Neuronal stem cell (in vitro differentiated cells): Measurements from ENCODE around the gene MEGF11.

Experiments
- DNase-seq: peaks from one replicate; pipeline ENCODE4 v3.0.0-alpha.2; 2013; ENCODE audit warnings: low spot score
- H2AFZ ChIP-seq: one replicate; pipeline ENCODE4 v1.6.1; 2013; ENCODE audit warnings: mild to moderate bottlenecking, low read length, inconsistent platforms
- H2AK5ac ChIP-seq: 2 replicates; pipeline ENCODE4 v1.6.1; 2013; ENCODE audit warnings: low read depth, mild to moderate bottlenecking, inconsistent platforms, low read length, moderate library complexity, mixed read lengths
- H2BK120ac ChIP-seq: 2 replicates; pipeline ENCODE4 v1.6.1; 2013; ENCODE audit warnings: low read depth, mild to moderate bottlenecking, inconsistent platforms, low read length, moderate library complexity, mixed read lengths
- H2BK12ac ChIP-seq: one replicate; pipeline ENCODE4 v1.6.1; 2013; ENCODE audit warnings: low read length, inconsistent platforms
- H2BK15ac ChIP-seq: 2 replicates; pipeline ENCODE4 v1.6.1; 2013; ENCODE audit warnings: mild to moderate bottlenecking, low read length, inconsistent platforms, mixed read lengths
- H2BK5ac ChIP-seq: one replicate; pipeline ENCODE4 v1.6.1; 2013; ENCODE audit warnings: inconsistent platforms, mild to moderate bottlenecking, low read length, moderate library complexity
- H3K14ac ChIP-seq: one replicate; pipeline ENCODE4 v1.6.1; 2013; ENCODE audit warnings: low read length, inconsistent platforms
- H3K18ac ChIP-seq: 2 replicates; pipeline ENCODE4 v1.6.1; 2013; ENCODE audit warnings: low read length, inconsistent platforms
- H3K23ac ChIP-seq: 2 replicates; pipeline ENCODE4 v1.6.1; 2013; ENCODE audit warnings: low read depth, mild to moderate bottlenecking, mixed read lengths, low read length, inconsistent platforms; ENCODE audit not compliant: poor library complexity
- H3K27ac ChIP-seq: replicated peaks from 3 replicates; pipeline ENCODE4 v1.5.1; 2013; ENCODE audit warnings: low read length, inconsistent platforms
- H3K27me3 ChIP-seq, 3 experiments: 2 replicates each; pipeline ENCODE4 v1.6.1; 2013; ENCODE audit warnings: low read length in 3 of 3, mild to moderate bottlenecking in 2 of 3, inconsistent platforms in 1 of 3, low read depth in 1 of 3, mixed read lengths in 1 of 3, moderate library complexity in 1 of 3; ENCODE audit not compliant: control insufficient read depth in 3 of 3, insufficient read depth in 3 of 3
- H3K36me3 ChIP-seq, 2 donors: replicated peaks in 1 of 2; 2 replicates each; pipeline ENCODE4 v1.6.1; 2013; ENCODE audit warnings: low read length in 2 of 2; ENCODE audit not compliant: control insufficient read depth in 2 of 2, insufficient read depth in 2 of 2
- H3K4ac ChIP-seq: 2 replicates; pipeline ENCODE4 v1.6.1; 2013; ENCODE audit warnings: inconsistent platforms, mild to moderate bottlenecking, low read length, moderate library complexity
- H3K4me1 ChIP-seq, 2 donors: 1 replicate in 1 of 2; 2 replicates in 1 of 2; pipeline ENCODE4 v1.6.1; 2013; ENCODE audit warnings: low read length in 2 of 2, low read depth in 1 of 2; ENCODE audit not compliant: control insufficient read depth in 2 of 2, insufficient read depth in 1 of 2
- H3K4me2 ChIP-seq: one replicate; pipeline ENCODE4 v1.6.1; 2013; ENCODE audit warnings: mild to moderate bottlenecking, low read length, inconsistent platforms; ENCODE audit not compliant: insufficient read depth, poor library complexity, severe bottlenecking
- H3K4me3 ChIP-seq, 2 donors: 2 replicates each; pipeline ENCODE4 v1.5.1; 2013; ENCODE audit warnings: low read length in 2 of 2, mild to moderate bottlenecking in 2 of 2, inconsistent platforms in 1 of 2, moderate library complexity in 1 of 2
- H3K79me1 ChIP-seq: one replicate; pipeline ENCODE4 v1.6.1; 2013; ENCODE audit warnings: low read depth, mild to moderate bottlenecking, inconsistent platforms, low read length, moderate library complexity
- H3K9ac ChIP-seq: one replicate; pipeline ENCODE4 v1.6.1; 2013; ENCODE audit warnings: mild to moderate bottlenecking, low read depth, low read length, inconsistent platforms; ENCODE audit not compliant: poor library complexity
- H3K9me3 ChIP-seq, 2 donors: replicated peaks in 1 of 2; 2 replicates each; pipeline versions ENCODE3 to v1.6.1; 2013; ENCODE audit warnings: low read length in 2 of 2, mild to moderate bottlenecking in 2 of 2, inconsistent platforms in 1 of 2, low read depth in 1 of 2, mixed read lengths in 1 of 2, moderate library complexity in 1 of 2; ENCODE audit not compliant: control insufficient read depth in 2 of 2, insufficient read depth in 1 of 2
- H4K8ac ChIP-seq: one replicate; pipeline ENCODE4 v1.6.1; 2013; ENCODE audit warnings: low read depth, mild to moderate bottlenecking, inconsistent platforms, low read length, moderate library complexity
- H4K91ac ChIP-seq: one replicate; pipeline ENCODE4 v1.6.1; 2013; ENCODE audit warnings: low read length, low read depth, mild to moderate bottlenecking, inconsistent platforms; ENCODE audit not compliant: poor library complexity
- WGBS, 2 donors: extraction: QIAGEN DNeasy Blood & Tissue Kit; methylation state at CpG; one replicate each; pipeline ENCODE4 v1.1.7; 2013; ENCODE audit warnings: missing lambda C conversion rate in 2 of 2, mixed read lengths in 1 of 2; ENCODE audit not compliant: insufficient read length in 2 of 2, insufficient replicate concordance in 1 of 2; ENCODE audit errors: extremely low coverage in 2 of 2; 5-methylcytosine and 5-hydroxymethylcytosine counted together

The MEGF11 gene

DNA sequence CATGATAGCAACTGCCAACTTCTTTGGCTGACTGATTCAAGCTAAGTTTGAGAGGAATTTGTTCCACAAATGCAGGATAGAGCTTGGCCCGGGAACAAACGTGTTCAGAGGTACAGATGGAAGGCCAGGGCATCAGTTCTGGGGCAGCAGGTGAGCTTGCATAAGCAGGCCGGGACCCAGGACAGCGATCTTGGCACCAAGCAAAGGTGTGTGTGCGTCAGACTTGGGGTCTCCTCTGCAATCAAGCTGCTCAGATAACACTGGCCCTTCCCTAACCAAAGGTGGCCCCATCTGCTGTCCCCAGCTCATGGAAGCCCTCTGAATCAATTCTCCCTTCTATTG lies 155.6 kb downstream of the MEGF11 start:
- Histone ChIP-seq H3K9me3 (no peaks in the 10 kb centered on the region), H3K27me3 (peaks cover 0 to 64% (median 0%) of the 10 kb centered on the region in 3 experiments), H3K4me1 (peaks cover 0 to 22% of the 10 kb centered on the region in 2 donors), H2BK15ac (peak overlapping the region; percentile 14), H3K18ac (peak overlapping the region; percentile 16), H2BK120ac (no peak overlapping the region), H3K4me2 (no peak overlapping the region), H4K8ac (no peak overlapping the region), H3K27ac (no peak overlapping the region), H3K14ac (no peak overlapping the region), H3K36me3 (no peaks in the 10 kb centered on the region), H2AFZ (no peak overlapping the region), H2BK5ac (no peak overlapping the region), H2BK12ac (no peak overlapping the region), H3K9ac (no peak overlapping the region), H3K23ac (no peak overlapping the region), H2AK5ac (no peak overlapping the region), H3K4ac (no peak overlapping the region), H4K91ac (no peak overlapping the region), H3K79me1 (no peaks in the 10 kb centered on the region), H3K4me3 (no peak overlapping the region)
- no CpG with 5 or more reads among the region's 5 CpGs for WGBS, 2 donors
- DNase-seq: no peak

DNA sequence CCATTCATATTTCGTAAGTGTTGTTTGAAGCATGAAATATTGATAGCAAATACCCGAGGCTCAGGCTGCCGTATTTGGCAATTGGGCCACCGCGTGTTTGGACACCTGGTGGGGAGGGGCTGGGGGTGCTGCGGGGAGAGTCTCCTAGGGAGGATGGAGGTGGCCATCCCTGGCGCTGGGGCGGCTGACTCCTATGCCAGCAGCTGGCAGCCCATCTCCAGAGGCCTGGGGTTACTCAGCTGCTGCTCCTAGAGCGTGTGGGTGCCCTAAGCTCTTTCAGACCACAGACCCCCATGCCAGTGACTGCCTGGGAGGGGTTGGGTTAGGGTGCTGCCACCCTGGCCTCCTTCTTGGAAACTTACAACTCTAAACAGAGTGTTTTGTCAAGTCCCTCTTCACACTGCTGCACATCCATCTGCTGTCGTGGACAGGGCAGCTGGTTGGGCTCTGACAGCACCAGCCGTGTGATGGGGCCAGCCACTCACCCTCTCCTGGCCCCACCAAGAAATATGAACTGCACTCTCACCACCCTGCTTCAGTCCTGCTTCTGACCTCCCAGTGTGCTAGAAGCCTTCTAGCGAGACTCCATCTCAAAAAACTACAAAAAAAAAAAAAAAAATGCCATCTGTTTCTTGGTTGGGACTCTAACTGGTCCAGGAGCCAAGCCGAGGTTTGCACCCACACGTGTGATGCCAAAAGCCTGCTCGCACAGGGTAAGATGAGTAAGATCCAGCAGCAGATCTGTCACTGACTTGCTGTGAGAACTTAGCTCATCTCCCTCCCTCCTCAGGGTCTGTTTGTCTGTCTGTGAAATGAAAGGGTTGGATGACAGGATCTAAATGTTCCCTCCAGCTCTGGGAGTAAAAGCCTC lies 156.2 kb downstream of the MEGF11 start:
- no CpG with 5 or more reads among the region's 15 CpGs for WGBS, 2 donors
- H3K27ac ChIP-seq: no peak overlapping the region
- no peaks in the 10 kb centered on the region for H3K9me3 ChIP-seq
- no peak overlapping the region for H2BK12ac ChIP-seq
- H3K18ac ChIP-seq: no peak overlapping the region
- no peak overlapping the region for H3K4me3 ChIP-seq
- no peak overlapping the region for H2BK120ac ChIP-seq
- no peak overlapping the region for H4K8ac ChIP-seq
- no peaks in the 10 kb centered on the region for H3K79me1 ChIP-seq
- H2BK15ac ChIP-seq: peak overlapping the region; percentile 14
- peaks cover 0 to 64% (median 0%) of the 10 kb centered on the region in 3 experiments for H3K27me3 ChIP-seq
- H3K4ac ChIP-seq: no peak overlapping the region
- no peak overlapping the region for H3K14ac ChIP-seq
- H3K23ac ChIP-seq: no peak overlapping the region
- H2BK5ac ChIP-seq: no peak overlapping the region
- H3K9ac ChIP-seq: no peak overlapping the region
- H2AK5ac ChIP-seq: no peak overlapping the region
- H2AFZ ChIP-seq: no peak overlapping the region
- no peak overlapping the region for H4K91ac ChIP-seq
- no peak for DNase-seq
- H3K36me3 ChIP-seq: no peaks in the 10 kb centered on the region
- H3K4me1 ChIP-seq: peaks cover 0 to 22% of the 10 kb centered on the region in 2 donors
- H3K4me2 ChIP-seq: no peak overlapping the region

DNA sequence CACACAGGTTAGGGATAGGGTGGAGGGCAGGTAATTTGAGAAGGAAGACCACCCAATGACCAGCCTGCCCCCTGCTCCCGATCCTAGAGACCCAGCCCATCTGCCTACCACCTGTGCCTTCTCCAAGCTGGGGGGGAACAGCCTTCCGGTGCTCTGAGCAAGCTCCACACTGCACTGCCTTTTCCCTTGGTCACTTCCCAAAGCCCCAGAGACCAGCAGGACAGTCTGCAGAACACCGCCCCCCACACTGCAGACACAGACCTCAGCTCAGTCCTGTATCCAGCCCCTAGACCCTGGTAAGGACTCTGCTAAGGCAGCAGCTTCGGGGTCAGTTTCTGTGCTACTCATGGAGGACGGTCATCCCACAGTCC lies 156.9 kb downstream of the MEGF11 start:
- no peaks in the 10 kb centered on the region for H3K9me3 ChIP-seq
- no peak overlapping the region for H3K4me2 ChIP-seq
- no peak overlapping the region for H3K4me3 ChIP-seq
- no peak overlapping the region for H2BK120ac ChIP-seq
- peaks cover 0 to 61% (median 0%) of the 10 kb centered on the region in 3 experiments for H3K27me3 ChIP-seq
- H3K4me1 ChIP-seq: peaks cover 0 to 19% of the 10 kb centered on the region in 2 donors
- no peak overlapping the region for H3K27ac ChIP-seq
- H3K36me3 ChIP-seq: no peaks in the 10 kb centered on the region
- H3K79me1 ChIP-seq: no peaks in the 10 kb centered on the region
- DNase-seq: no peak
- H3K9ac ChIP-seq: no peak overlapping the region
- H4K8ac ChIP-seq: no peak overlapping the region
- peak overlapping the region; percentile 25 for H2BK12ac ChIP-seq
- H3K18ac ChIP-seq: peak overlapping the region; percentile 27
- H4K91ac ChIP-seq: no peak overlapping the region
- no peak overlapping the region for H2AFZ ChIP-seq
- H3K23ac ChIP-seq: no peak overlapping the region
- no peak overlapping the region for H3K4ac ChIP-seq
- H3K14ac ChIP-seq: no peak overlapping the region
- H2AK5ac ChIP-seq: peak overlapping the region; percentile 10
- no CpG with 5 or more reads among the region's 5 CpGs for WGBS, 2 donors
- H2BK15ac ChIP-seq: peak overlapping the region; percentile 42
- H2BK5ac ChIP-seq: no peak overlapping the region

DNA sequence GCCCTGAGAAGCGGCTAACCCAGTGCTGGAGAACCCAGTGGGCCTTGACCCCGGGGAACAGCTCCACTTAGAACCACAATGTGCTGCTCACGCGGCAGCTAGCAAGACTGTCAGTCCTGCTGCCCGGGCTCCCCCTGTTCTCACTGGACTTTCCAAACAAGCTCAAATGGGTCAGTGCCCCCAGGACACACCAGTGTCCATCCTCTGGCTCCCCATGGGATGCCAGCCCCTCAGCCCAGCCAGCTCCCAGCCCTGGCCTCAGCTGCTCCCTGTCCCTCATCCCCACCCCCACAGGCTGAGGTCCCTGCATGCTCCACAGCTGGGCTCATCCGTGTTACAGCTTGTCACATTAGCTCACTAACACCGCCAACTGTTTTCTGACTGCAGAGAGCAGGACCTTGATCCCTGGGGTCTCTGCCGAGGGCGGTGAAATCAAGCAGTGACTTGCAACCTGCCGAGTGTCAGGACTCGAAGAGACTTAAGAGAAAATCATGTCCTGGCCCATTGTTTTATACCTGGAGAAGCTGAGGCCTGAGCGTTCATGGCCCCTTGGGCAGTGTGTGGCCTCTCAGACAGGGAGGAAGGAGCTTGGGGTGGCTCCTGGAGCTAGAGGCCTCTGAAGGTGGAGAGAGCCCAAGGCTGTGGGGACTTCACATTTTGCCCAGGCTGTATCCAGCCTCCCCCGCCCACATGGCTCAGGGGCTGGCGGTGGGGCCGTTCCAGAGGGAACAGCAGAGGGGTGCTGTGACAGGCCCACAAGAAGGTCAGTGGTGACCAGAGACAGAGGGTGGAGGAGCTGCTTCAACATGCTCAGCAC lies 157.5 kb downstream of the MEGF11 start:
- Histone ChIP-seq H4K8ac (no peak overlapping the region), H3K4me2 (no peak overlapping the region), H3K23ac (no peak overlapping the region), H3K27me3 (peaks cover 0 to 57% (median 0%) of the 10 kb centered on the region in 3 experiments), H3K36me3 (no peaks in the 10 kb centered on the region), H3K4ac (no peak overlapping the region), H3K18ac (peak overlapping the region; percentile 27), H3K79me1 (no peaks in the 10 kb centered on the region), H2BK5ac (no peak overlapping the region), H3K27ac (no peak overlapping the region), H2BK120ac (no peak overlapping the region), H3K4me1 (peaks cover 0 to 13% of the 10 kb centered on the region in 2 donors), H3K14ac (no peak overlapping the region), H2BK15ac (no peak overlapping the region), H2AK5ac (peak overlapping the region; percentile 17), H2BK12ac (peak overlapping the region; percentile 25), H3K9me3 (no peaks in the 10 kb centered on the region), H4K91ac (no peak overlapping the region), H2AFZ (no peak overlapping the region), H3K4me3 (no peak overlapping the region), H3K9ac (peak overlapping the region; percentile 9)
- no peak for DNase-seq
- WGBS, 2 donors: no CpG with 5 or more reads among the region's 15 CpGs
